Measurements from ENCODE around the gene TLE1. TPM values are rescaled to one million over a fixed set of nuclear protein-coding genes. Genes with fewer than 3 reads are reported as not detected.

Gene TLE1
- total and polyA plus RNA-seq, 9 of the 15 experiments (the other 6 are each of a cell fraction or from before 2014, with no cell fraction given) = 0.11 TPM; not detected in 8

GRCh38 chr9:81605170-81605670 lies 84.1 kb downstream of the TLE1 start (continued):
- TF ChIP-seq E2F5 (CRISPR knock-in tag; IDR thresholded peaks at IDR 0.05) = no peak

GRCh38 chr9:81604306-81605169 lies 84.8 kb downstream of the TLE1 start:
- H3K4me3 ChIP-seq = no peak overlapping the region
- no peak overlapping the region for H3K27ac ChIP-seq (ENCODE audit: extremely low read depth, low read depth, low read length)
- DNase-seq (ENCODE audit: extremely low read depth in 1 of 4, low spot score in 3 of 4) (no peak), ATAC-seq (no peak), FAIRE-seq (no peak)
- 0% methylated on average over 12 of the region's 12 CpGs for WGBS (ENCODE audit: insufficient coverage, low coverage, missing lambda C conversion rate)
- no peaks in the 10 kb centered on the region for H3K9me1 ChIP-seq (ENCODE audit: control insufficient read depth, insufficient read depth, low read length)
- no TSS peak for BruUV-seq (replicated peaks)
- TF ChIP-seq GATAD2B (IDR thresholded peaks at IDR 0.05; ENCODE audit: borderline replicate concordance) = no peak
- no peak for TF ChIP-seq HDGF (IDR thresholded peaks at IDR 0.05)
- TF ChIP-seq SIN3A (IDR thresholded peaks at IDR 0.05; ENCODE audit: borderline replicate concordance in 2 of 2, control insufficient read depth in 1 of 2, low read depth in 2 of 2, low read length in 2 of 2) = no peak
- no peak for TF ChIP-seq ZNF12 (CRISPR knock-in tag; IDR thresholded peaks at IDR 0.05)
- TF ChIP-seq ZBED1 (IDR thresholded peaks at IDR 0.05) = no peak
- TF ChIP-seq PHF8 (IDR thresholded peaks at IDR 0.05; ENCODE audit: borderline replicate concordance, low read length) = no peak
- TF ChIP-seq CREBBP (IDR thresholded peaks at IDR 0.05; ENCODE audit: low read depth, low read length) = no peak
- no peak for TF ChIP-seq PML (IDR thresholded peaks at IDR 0.05; ENCODE audit: low read length)
- no peak for TF ChIP-seq ARID3A (IDR thresholded peaks at IDR 0.05; ENCODE audit: borderline replicate concordance, low read depth, low read length)
- TF ChIP-seq FOXA3 (CRISPR knock-in tag; conservative IDR thresholded peaks at IDR 0.05 in 1 of 2, IDR thresholded peaks at IDR 0.05 in 1 of 2) = no peak
- H3K4me2 ChIP-seq (ENCODE audit: insufficient read depth, low read length) = no peak overlapping the region
- H3K36me3 ChIP-seq (ENCODE audit: control insufficient read depth, insufficient read depth, low read length) = no peaks in the 10 kb centered on the region
- no peaks in the 10 kb centered on the region for H4K20me1 ChIP-seq (replicated peaks; ENCODE audit: control insufficient read depth, insufficient read depth, low read length)
- H3K79me2 ChIP-seq (ENCODE audit: control insufficient read depth, insufficient read depth, low read length) = no peaks in the 10 kb centered on the region
- in situ Hi-C loops (cut with MboI) (no loop called here), intact Hi-C loops (cut with micrococcal nuclease) (no loop called here)
- no peaks in the 10 kb centered on the region for H3K9me3 ChIP-seq (replicated peaks; ENCODE audit: control insufficient read depth, insufficient read depth, low read depth, low read length)
- H2AFZ ChIP-seq (ENCODE audit: low read depth, low read length) = no peak overlapping the region
- POLR2A ChIA-PET = no interaction called here
- no peak overlapping the region for H3K9ac ChIP-seq (ENCODE audit: insufficient read depth in 1 of 2, low read depth in 2 of 2, low read length in 2 of 2)
- CTCF ChIA-PET (ENCODE audit: low intra/inter-chr PET ratio) = no interaction called here
- no peaks in the 10 kb centered on the region for H3K4me1 ChIP-seq (replicated peaks in 1 of 2; ENCODE audit: control insufficient read depth in 2 of 2, insufficient read depth in 2 of 2, low read length in 2 of 2)
- H3K27me3 ChIP-seq (ENCODE audit: control insufficient read depth in 2 of 2, insufficient read depth in 2 of 2, low read length in 2 of 2) = no peaks in the 10 kb centered on the region
